Subcutaneous adipose tissue (tissue), 4 donors: ENCODE measurements around the gene OPCML. TPM values are rescaled to one million over a fixed set of nuclear protein-coding genes. Genes with fewer than 3 reads are reported as not detected.

ENCODE experiments used
- CTCF ChIP-seq: fragments of 450-650 bp; IDR thresholded peaks from one replicate; pipeline ENCODE4 v1.5.1; 2016; ENCODE audit warnings: low read depth, mild to moderate bottlenecking, control low read depth, antibody characterized with exemption, moderate library complexity
- total RNA-seq, 4 donors: library from RNA; depleted of rRNA; stranded (reverse); fragments of >200 nt; gene quantifications; one replicate each; pipeline ENCODE4 v1.1.0, GENCODE V29; 2016

The OPCML gene
- total RNA-seq, 4 donors from 2014 or later: under 0.01 TPM; not detected in 3

GRCh38 chr11:133153031-133153430 lies 379.3 kb downstream of the OPCML start:
- TF ChIP-seq CTCF: no peak

GRCh38 chr11:133149698-133150097 lies 382.6 kb downstream of the OPCML start:
- TF ChIP-seq CTCF: no peak

- no peak for TF ChIP-seq CTCF
Measured at GRCh38 chr11:133147625-133148024, 384.7 kb downstream of the OPCML start.

- no peak for TF ChIP-seq CTCF
Measured at GRCh38 chr11:133146697-133147306, 385.5 kb downstream of the OPCML start.

- TF ChIP-seq CTCF: no peak
Measured at GRCh38 chr11:133137939-133138338, 394.4 kb downstream of the OPCML start.

- no peak for TF ChIP-seq CTCF
Measured at GRCh38 chr11:133137270-133137669, 395.0 kb downstream of the OPCML start.

GRCh38 chr11:133136376-133136775 lies 395.9 kb downstream of the OPCML start:
- TF ChIP-seq CTCF: no peak
